SU-DHL-6 (cell line): ENCODE results near the gene HUWE1.

Experiments used
- H2AFZ ChIP-seq: fragments of 200-600 bp; sonication (generic); 2 replicates; pipeline ENCODE4 v1.6.1; 2014; ENCODE audit warnings: low read depth, mild to moderate bottlenecking, moderate library complexity, mixed read lengths, antibody characterized with exemption, low read length; ENCODE audit not compliant: severe bottlenecking
- H3F3A ChIP-seq: fragments of 200-600 bp; shearing (Covaris generic); 2 replicates; pipeline ENCODE4 v1.6.0; 2016; ENCODE audit warnings: antibody characterized with exemption, mild to moderate bottlenecking; ENCODE audit not compliant: insufficient read depth
- H3K27ac ChIP-seq: fragments of 200-600 bp; sonication (generic); 2 replicates; pipeline ENCODE4 v1.5.1; 2016; ENCODE audit warnings: low read depth, mild to moderate bottlenecking, low read length, moderate library complexity, mixed read lengths
- H3K27me3 ChIP-seq: fragments of 200-600 bp; sonication (generic), shearing (Covaris generic); 2 replicates; pipeline ENCODE4 v1.6.0; 2014; ENCODE audit warnings: mild to moderate bottlenecking, low read length
- H3K36me3 ChIP-seq: fragments of 200-600 bp; sonication (generic); 2 replicates; pipeline ENCODE4 v1.6.1; 2014; ENCODE audit warnings: mild to moderate bottlenecking, low read length, mixed read lengths
- H3K4me2 ChIP-seq: fragments of 300-600, 200-600 bp; shearing (Covaris generic), sonication (generic); 2 replicates; pipeline ENCODE4 v1.6.0; 2014; ENCODE audit warnings: low read length, low read depth, mild to moderate bottlenecking; ENCODE audit not compliant: poor library complexity, severe bottlenecking
- H3K4me3 ChIP-seq: fragments of 200-600 bp; sonication (generic); 2 replicates; pipeline ENCODE4 v1.5.1; 2014; ENCODE audit warnings: antibody characterized with exemption, low read length, mild to moderate bottlenecking, mixed read lengths; ENCODE audit not compliant: insufficient read depth, poor library complexity, severe bottlenecking
- H3K79me2 ChIP-seq: fragments of 200-600 bp; sonication (generic); 2 replicates; pipeline ENCODE4 v1.6.1; 2014; ENCODE audit warnings: mild to moderate bottlenecking, low read length, moderate library complexity; ENCODE audit not compliant: insufficient read depth
- H3K9ac ChIP-seq: fragments of 200-600 bp; sonication (generic); 2 replicates; pipeline ENCODE4 v1.7.0; 2014; ENCODE audit warnings: mild to moderate bottlenecking, low read length
- H3K9me2 ChIP-seq: fragments of 200-600 bp; sonication (generic); replicated peaks from 2 replicates; pipeline ENCODE4 v1.6.1; 2014; ENCODE audit warnings: low read length; ENCODE audit not compliant: insufficient read depth
- H3K9me3 ChIP-seq: fragments of 200-600 bp; sonication (generic); 2 replicates; pipeline ENCODE4 v1.6.1; 2014; ENCODE audit warnings: low read length, mixed read lengths; ENCODE audit not compliant: insufficient read depth
- H4K20me1 ChIP-seq: fragments of 200-600 bp; sonication (generic); 2 replicates; pipeline ENCODE4 v1.6.1; 2014; ENCODE audit warnings: low read depth, mild to moderate bottlenecking, antibody characterized with exemption, low read length, moderate library complexity, mixed read lengths
- EZH2phosphoT487 ChIP-seq: fragments of 200-600 bp; sonication (generic), shearing (Covaris generic); conservative IDR thresholded peaks from 2 replicates; pipeline ENCODE4 v1.6.1; 2018; ENCODE audit warnings: mild to moderate bottlenecking, antibody characterized with exemption, low read length, moderate library complexity, mixed read lengths
- TF ChIP-seq, protein P1 (sequence below): fragments of 200-600 bp; sonication (generic); IDR thresholded peaks from one replicate; pipeline ENCODE4 v1.5.1; 2017; ENCODE audit warnings: antibody characterized with exemption, mild to moderate bottlenecking, low read length, moderate library complexity; ENCODE audit not compliant: insufficient read depth, poor library complexity, severe bottlenecking

Gene HUWE1

DNA sequence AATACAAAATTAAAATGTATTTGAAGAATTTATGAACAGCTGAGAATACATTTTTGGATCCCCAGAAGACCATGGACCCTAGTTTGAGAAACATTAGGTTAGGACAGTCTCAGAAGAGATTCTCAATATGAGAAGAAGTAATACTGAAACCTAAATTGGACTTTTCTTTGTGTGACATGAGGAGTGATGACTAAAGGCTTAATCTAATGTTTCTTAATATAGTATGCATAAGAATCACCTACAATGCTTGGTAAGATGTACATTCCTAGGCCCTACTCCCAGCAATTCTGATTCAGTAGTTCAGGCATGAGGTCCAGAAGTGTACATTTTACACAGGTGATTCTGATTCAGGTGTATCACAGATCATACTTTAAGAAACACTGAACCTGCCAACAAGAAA is 31.6 kb upstream of the HUWE1 start:
- no peaks in the 10 kb centered on the region for H3K27me3 ChIP-seq
- H4K20me1 ChIP-seq = no peaks in the 10 kb centered on the region
- no peak overlapping the region for H2AFZ ChIP-seq
- H3K27ac ChIP-seq = no peak overlapping the region
- no peaks in the 10 kb centered on the region for H3K36me3 ChIP-seq
- H3K9me3 ChIP-seq = no peaks in the 10 kb centered on the region
- H3K79me2 ChIP-seq = no peaks in the 10 kb centered on the region
- H3K4me2 ChIP-seq = no peak overlapping the region
- H3K9me2 ChIP-seq = no peaks in the 10 kb centered on the region
- H3K4me3 ChIP-seq = no peak overlapping the region
- no peak overlapping the region for H3K9ac ChIP-seq
- no peak for TF ChIP-seq EZH2phosphoT487
- no peaks in the 10 kb centered on the region for H3F3A ChIP-seq

DNA sequence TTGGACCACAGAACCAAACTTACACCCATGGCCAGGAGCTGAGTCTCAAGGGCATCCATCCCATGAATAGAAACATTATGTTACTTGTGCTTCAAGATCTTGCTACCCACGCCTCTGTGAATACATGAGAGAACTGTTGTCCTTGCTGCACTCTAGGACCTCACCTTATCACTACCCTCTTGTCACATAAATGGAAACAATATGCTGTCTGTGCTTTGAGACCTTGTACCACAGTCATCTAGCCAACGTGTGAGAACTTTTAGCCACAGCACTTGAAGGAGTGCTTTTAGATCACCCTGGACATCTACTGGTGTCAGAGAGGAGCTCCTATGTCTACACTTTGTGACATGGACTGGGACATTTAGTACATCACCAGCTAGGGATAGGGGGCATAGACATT is 30.7 kb upstream of the HUWE1 start:
- H2AFZ ChIP-seq = no peak overlapping the region
- H3K79me2 ChIP-seq = no peaks in the 10 kb centered on the region
- H3K27me3 ChIP-seq = no peaks in the 10 kb centered on the region
- H3K4me3 ChIP-seq = no peak overlapping the region
- H3K9me3 ChIP-seq = no peaks in the 10 kb centered on the region
- no peaks in the 10 kb centered on the region for H3K9me2 ChIP-seq
- H4K20me1 ChIP-seq = no peaks in the 10 kb centered on the region
- H3K27ac ChIP-seq = no peak overlapping the region
- no peak overlapping the region for H3K9ac ChIP-seq
- no peaks in the 10 kb centered on the region for H3F3A ChIP-seq
- H3K4me2 ChIP-seq = no peak overlapping the region
- TF ChIP-seq, protein P1, sequence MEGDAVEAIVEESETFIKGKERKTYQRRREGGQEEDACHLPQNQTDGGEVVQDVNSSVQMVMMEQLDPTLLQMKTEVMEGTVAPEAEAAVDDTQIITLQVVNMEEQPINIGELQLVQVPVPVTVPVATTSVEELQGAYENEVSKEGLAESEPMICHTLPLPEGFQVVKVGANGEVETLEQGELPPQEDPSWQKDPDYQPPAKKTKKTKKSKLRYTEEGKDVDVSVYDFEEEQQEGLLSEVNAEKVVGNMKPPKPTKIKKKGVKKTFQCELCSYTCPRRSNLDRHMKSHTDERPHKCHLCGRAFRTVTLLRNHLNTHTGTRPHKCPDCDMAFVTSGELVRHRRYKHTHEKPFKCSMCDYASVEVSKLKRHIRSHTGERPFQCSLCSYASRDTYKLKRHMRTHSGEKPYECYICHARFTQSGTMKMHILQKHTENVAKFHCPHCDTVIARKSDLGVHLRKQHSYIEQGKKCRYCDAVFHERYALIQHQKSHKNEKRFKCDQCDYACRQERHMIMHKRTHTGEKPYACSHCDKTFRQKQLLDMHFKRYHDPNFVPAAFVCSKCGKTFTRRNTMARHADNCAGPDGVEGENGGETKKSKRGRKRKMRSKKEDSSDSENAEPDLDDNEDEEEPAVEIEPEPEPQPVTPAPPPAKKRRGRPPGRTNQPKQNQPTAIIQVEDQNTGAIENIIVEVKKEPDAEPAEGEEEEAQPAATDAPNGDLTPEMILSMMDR = no peak
- TF ChIP-seq EZH2phosphoT487 = no peak
- no peaks in the 10 kb centered on the region for H3K36me3 ChIP-seq

DNA sequence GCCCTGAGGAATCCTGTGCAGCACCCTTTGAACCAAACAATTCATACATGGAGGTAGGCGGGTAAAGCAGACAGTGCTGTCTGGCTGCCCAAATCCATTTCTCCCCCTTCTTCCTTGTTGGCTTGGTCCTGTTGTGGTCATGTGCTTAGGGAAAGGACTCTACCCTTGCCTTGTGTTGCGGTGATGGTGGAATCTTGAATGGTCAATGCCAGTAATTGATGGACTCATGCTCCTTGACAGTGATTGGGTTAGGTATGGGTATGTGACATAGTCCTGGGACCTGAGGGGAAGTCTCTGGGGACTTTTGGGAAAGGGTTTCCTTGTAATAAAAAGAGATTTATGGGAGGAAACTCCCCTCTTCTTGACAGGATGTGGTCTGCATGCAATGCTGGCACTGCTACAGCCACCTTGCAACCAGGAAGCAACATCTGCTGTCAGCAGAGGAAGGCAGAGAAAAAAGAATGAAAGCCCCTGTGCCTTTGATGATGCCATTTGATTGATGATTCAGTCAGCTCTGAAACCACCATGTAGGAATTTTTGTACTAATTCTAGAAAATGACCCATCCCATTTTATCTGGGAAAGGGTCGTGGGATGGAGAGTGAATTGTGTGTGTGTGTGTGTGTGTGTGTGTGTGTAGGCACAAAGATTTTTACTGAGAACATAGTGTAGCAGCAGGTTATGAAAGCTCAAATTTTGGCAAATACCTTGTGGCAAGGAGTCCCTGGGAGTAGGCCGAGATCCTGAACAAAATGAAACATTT is 30.0 kb upstream of the HUWE1 start:
- Histone ChIP-seq H3K27me3 (no peaks in the 10 kb centered on the region), H2AFZ (no peak overlapping the region), H3K4me2 (no peak overlapping the region), H3K9ac (no peak overlapping the region), H3F3A (no peaks in the 10 kb centered on the region), H3K9me3 (no peaks in the 10 kb centered on the region), H3K9me2 (no peaks in the 10 kb centered on the region), H3K79me2 (no peaks in the 10 kb centered on the region), H4K20me1 (no peaks in the 10 kb centered on the region), H3K36me3 (no peaks in the 10 kb centered on the region), H3K27ac (no peak overlapping the region), H3K4me3 (no peak overlapping the region)
- TF ChIP-seq EZH2phosphoT487 = no peak
- TF ChIP-seq, protein P1 = no peak

DNA sequence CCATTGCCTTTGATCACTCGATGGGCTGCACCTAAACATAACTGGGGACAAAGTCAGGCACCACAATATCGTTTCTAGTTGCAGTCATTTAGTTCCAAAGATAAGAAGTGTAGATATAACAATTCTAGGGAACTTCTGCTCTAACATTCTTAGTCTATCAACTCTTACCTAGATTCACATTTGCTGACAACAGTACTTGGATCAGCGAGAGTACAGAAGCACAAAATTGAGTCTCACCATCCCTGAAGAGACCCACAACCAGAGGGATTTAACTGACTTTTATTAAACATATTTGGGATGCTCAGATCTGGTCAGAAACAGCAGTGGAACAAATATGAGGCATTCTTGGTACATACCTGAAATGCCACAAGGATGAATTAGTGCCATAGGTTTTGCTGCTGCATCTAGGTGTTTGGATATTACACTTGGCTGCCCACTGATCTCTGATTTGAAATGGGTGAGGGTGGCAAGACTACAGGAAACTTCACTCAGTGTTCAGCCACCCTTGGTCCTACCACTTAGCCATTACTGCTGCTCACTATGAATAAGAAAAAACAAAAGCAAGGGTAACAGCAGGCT is 28.9 kb upstream of the HUWE1 start:
- TF ChIP-seq, protein P1 = no peak
- TF ChIP-seq EZH2phosphoT487 = no peak
- Histone ChIP-seq H3K27me3 (no peaks in the 10 kb centered on the region), H3K79me2 (no peaks in the 10 kb centered on the region), H3K36me3 (no peaks in the 10 kb centered on the region), H3K4me2 (no peak overlapping the region), H2AFZ (no peak overlapping the region), H4K20me1 (no peaks in the 10 kb centered on the region), H3K9ac (no peak overlapping the region), H3K9me2 (no peaks in the 10 kb centered on the region), H3K9me3 (no peaks in the 10 kb centered on the region), H3K27ac (no peak overlapping the region), H3K4me3 (no peak overlapping the region), H3F3A (no peaks in the 10 kb centered on the region)
